NCI-H2029 treated with DMSO at 0.1 percent for 48 hours (cell line): Measurements from ENCODE around the gene GPSM3.
"Not testable (repeated sequence)": the region's sequence is repeated elsewhere in the genome, so short reads cannot be mapped to it uniquely, and the experiment has no call there.

Experiments
- DNase-seq: peaks from one replicate; lab custom pipeline; 2025; lab: John Stamatoyannopoulos, UW

GPSM3 gene, protein sequence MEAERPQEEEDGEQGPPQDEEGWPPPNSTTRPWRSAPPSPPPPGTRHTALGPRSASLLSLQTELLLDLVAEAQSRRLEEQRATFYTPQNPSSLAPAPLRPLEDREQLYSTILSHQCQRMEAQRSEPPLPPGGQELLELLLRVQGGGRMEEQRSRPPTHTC

DNA sequence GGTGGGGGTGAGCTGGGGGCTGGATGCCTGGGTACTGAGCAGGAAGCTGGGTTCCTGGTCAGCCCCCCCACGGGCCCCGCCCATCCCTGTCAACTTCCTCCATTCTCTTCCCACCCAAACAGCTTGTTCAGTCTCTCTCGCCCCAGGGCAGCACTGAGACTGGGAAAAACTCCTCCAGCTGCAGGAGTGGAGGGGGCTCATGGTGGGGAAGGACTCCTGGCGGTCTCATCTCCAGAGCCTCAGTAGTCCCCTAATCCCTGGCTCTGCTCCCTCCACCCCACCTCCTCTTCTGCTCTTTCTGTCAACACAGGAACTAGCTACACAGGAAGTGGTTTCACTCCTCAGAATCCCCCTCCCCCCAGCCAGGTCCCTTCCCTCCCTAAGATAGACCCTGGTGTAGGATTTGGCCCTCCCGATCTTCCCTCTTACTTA, at the start of gene GPSM3:
GPSM3 (minus strand) TSS at position 36 of the 432 bp plus-strand sequence. CDS start 130 bp downstream, outside the sequence.
- DNase-seq, result no peak

DNA sequence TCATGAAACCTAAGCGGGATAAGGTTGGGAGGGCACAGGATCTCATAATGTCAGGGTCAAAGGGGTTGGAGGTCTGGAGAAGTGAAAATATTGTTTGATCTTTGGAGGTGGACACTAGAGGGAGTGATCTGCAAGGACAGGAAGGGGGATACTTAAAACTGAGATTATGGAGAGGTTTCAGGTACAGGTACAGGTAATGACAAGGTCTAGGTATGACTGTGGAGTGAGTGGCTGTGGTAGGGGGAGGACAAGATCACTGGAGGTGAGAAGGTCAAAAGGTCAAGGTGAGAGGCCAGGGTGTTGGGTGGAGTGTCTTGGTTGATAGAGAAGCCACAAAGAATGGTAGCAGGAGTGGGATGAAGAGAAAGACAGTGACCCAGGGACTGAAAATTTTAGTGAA, 48.2 kb upstream of the GPSM3 start:
- DNase-seq, result no peak

DNA sequence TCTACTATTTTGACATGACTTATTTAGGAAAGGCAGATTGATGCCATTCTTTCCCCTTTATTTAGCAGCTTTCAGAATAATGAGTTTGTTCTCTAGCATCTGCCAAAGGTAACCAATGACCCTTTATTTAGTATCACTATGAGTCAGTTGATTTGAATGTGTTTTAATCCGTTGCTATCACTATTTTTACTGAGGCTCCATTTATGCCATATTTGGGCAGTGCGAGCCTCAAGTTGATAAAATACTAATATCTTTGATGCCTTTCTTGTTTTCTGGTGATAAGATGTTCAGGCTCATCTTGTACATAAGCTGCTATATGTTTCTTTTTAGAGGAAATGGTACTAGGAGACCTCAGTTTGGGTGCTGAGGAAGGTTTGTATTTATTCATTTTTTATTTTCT, 47.0 kb upstream of the GPSM3 start:
- DNase-seq, result no peak

DNA sequence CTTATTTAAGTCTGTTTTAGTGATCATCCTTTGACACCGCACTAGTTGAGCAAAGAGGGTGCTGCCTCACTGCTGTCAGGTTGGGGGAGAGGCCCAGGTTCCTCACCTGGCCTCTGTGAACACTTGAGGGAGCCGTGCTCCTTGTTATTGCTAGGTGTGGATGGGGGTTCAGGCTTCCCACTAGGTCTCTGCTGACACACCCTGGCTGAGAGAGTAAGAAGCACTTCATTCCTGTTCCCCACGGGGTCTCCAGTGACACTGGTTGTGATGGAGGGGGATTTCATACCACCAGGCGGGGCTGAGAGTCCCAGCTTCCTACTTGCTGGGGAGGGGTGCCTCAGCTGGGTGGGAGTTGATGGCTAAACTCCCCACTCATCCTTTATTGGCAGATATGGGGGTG, 42.5 kb upstream of the GPSM3 start:
- no peak for DNase-seq

DNA sequence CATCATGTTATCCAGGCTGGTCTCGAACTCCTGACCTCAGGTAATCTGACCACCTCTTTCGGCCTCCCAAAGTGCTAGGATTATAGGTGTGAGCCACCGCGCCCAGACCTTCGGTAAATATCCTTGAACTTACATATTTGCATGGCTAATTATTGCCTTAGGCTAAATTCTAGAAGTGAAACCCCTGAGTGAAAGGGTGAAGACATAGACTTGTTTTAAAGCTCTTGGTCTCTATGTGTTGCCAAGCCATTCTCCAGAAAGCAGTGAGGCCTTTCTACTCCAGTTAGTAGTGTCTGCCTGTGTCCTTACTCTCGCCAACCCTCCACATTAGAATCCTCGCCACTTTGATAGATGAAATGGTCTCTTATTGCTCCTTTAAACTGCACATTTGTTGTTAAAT, 34.0 kb upstream of the GPSM3 start:
- DNase-seq, result no peak

DNA sequence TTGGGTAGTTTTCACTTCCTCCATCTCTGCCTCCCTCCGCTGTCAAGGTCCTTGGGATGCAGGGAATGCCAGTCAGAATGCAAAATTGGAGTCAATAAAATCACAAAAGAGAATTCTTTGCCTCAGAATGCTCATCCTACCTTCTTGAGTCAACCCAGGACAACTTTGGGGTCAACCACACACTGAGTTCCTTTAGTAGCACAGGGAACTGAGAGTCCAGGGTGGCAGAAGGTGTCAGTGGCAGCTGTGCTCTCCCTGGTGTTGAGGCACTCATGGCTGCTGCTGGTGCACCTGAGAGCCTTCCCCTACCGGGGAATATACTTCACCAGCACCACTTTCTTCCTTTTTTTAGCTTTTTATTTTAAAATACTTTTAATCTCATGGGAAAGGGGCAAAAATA, 32.3 kb upstream of the GPSM3 start:
- DNase-seq, result no peak

DNA sequence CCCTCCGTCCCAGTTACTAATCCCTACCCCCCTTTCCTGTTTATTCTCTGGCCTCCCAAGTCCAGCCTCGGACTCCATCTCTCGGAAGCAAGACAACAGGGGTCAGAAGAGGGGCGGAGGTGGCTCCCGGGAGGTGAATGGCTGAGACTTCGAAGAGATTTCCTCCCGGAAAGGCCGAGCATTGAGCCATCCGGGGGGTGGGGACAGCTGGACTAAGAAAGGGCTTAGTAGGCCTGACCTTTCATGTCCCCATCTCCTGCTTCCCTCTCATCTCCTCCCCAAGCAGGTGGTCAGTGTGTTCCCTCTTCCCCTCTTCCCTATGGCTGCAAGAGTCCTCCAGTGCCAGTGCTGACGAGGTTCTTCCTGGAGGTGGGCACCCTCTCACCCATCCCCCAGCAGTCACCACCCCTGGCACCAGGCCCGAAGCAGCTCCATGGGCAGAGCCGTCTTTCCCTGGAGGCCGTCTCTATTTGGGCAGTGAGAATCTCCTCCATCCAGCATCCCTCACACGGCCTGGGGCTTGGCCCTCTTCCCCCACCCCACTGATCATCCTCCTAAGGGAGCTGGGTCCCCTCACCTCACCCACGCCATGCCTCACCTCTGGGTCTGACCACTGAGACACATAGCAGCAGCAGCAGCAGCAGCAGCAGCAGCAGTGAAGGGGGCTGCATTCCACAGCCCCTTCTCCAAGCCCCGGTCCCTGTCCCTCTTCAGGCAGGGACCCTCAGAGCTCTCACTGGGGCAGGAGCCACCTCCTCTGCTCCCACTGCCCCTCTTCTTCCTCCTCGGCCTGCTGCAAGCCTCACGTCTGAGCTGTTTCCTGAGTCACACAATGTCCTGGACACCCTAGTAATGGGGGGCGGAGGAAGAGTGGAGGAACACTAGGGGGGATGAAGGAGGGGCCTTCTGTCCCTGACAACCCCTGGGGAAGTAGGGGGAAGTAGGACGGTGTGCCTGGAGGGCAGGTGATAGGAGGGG, 31.1 kb upstream of the GPSM3 start, which contains the start of gene NOTCH4:
NOTCH4 (minus strand) TSS at position 810 of the 978 bp plus-strand sequence; CDS start at position 671, 139 bp downstream.
- DNase-seq, result no peak

DNA sequence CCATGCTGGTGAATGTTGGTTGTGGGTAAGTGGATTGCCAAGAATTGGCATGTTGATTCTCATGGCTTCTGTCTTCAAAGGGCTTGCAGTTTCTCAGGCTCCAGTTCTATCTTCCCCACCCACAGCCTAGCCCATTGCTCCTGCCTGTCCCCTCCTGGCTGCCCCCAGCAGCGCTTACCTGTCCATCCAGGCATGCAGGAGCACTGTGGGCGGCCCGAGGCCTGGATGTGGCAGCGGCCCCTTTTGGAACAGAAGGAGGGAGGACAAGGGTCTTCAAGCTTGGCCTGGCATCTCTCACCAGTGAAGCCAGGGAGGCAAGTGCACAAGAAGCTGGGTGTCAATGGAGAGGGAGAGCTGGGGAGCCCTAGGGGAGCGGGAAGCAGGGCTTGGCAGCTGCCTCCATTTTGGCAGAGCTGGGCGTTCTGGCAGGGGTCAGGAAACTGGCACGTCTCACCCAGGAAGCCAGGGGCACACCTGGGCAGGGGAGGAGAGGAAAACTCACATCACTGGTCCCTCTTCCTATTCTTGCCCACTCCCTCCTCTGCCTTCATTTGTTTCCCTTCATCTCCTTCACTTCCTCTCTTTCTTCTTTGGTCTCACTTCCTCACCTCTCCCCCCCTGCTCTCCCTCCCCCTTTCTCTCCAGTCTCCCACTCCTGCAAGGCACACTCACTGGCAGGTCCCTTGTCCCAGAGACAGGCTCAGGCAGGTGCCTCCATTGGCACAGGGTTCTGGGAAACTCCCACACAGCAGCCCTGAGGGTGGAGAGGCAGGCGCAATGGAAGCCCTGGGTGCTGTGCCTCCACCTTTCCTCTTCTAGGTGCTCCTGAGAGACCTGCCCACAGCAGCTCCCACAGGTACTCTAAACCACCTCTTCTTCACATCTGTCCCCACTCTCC, 30.1 kb upstream of the GPSM3 start:
- no peak for DNase-seq

DNA sequence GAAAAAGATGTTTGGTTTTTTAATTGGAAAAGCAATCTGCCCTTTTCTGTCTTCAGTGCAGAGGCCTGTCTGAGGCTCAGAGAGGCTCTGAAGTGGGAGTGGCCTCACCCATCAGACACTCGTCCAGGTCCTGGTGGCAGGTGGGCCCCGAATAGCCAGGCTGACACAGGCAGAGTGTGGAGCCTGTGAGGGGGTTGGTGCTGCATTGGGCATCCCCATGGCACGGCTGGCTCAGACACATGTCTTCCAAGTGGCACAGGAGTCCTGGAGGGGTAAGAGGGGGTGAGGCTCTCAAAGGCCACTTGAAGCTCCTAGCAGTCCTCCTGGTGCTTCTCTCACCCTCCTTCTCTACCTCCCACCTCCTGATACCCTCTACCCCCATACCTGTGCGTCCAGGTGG, 27.6 kb upstream of the GPSM3 start:
- no peak for DNase-seq

DNA sequence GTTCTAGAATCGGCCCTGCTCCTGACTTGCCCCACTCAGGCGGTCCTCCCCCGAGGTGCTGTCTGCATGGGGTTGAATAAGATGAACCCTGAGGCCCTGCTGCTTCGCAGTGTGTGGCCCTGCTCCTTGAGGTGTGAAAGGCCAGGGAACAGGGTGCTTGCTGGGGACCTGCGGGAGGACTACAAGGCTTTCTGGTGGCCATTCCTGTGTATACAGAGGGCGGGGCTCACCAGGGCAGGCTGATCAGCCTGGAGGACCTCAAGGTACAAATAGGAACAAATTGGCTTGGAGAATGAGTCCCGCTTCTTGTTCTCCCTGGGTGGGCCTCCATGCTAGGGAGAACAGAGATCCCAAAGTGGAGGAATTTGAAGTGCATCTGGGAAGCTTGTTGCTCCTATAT, 25.7 kb upstream of the GPSM3 start:
- DNase-seq, result no peak

DNA sequence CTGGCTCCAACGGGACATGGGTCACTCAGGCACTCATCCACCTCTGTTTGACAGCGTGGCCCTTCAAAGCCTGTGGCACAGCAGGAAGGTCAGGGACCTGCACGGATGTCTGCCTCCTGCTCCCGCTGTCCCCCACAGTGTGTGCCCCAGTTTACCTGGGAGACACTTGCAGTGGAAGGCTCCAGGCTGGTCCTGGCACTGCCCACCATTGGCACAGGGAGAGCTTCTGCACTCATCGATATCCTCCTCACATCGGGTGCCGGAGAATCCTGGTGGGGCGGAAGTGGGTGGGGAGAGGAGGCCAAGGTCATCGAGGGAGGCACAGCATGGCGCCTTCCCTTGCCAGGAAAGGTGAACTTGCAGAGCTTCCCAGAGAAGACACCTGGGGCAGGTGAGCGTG, 24.6 kb upstream of the GPSM3 start:
- DNase-seq, result no peak

DNA sequence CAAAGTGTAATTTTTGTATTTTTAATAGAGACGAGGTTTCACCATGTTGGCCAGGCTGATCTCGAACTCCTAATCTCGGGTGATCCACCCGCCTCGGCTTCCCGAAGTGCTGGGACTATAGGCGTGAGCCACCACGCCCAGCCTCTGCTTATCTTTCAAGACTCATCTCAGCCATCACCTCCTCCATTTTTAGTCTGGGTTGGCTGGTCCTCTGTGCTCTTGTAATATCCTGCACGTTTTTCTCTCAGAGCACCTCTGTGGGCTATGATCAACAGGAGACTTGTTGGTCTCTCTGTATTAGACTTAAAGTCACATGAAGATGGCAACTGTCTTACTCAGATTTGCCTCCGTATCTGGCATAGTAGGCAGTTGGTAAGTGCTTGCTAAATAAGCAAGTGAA, 23.8 kb upstream of the GPSM3 start:
- no peak for DNase-seq

DNA sequence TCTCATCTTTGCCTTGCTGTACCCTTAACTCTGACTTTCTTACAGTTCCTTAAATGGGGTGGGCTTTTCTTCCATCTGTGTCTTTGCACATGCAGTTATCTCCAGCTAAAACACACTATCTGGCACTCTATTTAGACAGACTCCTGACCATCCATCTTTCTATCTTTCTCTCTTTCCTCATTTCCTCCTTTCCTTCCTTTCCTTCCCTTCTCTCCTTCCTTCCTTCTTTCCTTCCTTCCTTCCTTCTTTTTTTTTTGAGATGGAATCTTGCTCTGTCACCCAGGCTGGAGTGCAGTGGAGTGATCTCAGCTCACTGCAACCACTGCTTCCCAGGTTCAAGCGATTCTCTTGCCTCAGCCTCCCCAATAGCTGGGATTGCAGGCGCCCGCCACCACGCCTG, 23.2 kb upstream of the GPSM3 start:
- DNase-seq, result no peak

DNA sequence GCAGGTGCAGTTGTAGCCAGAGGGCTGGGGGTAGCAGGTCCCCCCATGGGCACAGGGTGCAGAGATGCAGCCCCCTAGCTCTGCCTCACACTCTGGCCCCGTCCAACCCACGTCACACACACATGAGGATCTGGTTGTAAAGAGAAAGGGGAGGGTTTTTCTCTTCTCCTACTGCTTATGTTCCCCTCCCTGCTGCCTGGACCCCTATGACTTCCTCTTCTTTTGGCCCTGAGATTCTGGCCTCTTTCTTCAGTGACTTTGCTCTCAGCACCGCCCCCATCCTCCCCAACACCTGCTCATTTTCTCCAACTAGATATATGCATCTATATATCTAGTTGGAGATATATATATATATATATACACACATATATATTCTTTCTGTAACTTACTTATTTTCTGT, 21.7 kb upstream of the GPSM3 start:
- DNase-seq, result no peak

DNA sequence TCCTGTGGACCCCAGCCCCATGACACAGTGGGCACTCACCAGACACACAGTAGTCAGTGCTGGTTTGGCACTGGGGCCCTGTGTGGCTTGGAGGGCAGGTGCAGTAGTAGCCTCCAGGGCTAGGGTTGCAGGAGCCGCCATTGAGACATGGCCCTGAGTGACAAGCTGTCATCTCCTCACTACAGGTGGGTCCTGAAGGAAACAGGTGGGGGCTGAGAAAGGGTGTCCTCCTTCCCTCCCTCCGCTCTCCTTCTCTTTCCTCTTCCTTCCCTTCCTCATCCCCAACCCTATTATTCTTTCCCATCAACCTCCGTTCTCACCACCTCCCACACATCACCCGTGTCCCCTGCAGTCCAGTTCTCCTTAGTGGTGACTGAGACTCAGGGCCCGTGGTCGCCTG, 21.2 kb upstream of the GPSM3 start:
- DNase-seq, result no peak

DNA sequence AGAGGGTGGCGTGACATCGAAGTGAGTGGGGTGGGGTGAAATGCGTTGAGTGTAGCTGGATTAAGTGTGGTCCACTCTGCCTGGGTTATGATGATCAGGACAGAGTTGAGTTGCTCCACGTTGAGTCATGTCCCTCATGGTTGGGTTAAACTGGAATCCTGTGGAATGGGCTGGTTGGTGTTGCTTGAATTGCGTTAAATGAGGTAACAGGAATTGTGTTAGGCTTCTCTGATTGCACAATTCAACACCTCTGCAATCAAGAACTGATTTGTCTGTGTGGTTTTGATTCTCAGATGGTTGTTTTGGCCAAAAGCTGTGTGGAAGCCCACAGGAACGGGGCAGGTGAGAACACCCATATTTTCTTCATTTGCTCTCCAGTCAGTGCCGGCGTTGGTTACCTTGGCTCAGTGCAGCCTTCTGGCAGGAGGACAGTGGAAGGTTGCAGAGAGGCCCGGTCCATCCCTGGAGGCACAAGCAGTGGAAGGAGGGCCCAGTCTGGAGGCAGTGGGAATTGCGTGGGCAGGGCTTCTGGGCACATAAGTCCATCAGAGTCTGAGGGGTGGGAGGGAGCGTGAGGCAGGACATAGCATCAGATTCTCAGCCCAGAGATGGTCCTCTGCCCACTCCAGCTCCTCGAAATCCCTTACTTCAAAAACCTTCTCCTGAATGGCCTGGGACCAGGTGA, 19.8 kb upstream of the GPSM3 start:
- no peak for DNase-seq

DNA sequence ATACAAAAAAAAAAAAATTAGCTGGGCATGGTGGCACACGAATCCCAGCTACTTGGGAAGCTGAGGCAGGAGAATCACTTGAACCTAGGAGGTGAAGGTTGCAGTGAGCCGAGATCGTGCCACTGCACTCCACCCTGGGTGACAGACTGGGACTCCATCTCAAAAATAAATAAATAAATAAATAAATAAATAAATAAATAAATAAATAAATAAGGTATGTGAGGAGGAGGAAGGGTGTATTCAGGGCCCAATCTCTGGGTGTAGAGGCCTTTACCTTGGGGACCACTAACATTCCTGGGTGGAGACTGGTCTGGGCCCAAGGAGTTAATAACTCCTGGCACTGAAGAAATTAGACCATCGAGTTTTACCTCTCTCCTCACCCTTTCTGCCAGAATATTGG, 19.0 kb upstream of the GPSM3 start:
- not testable (repeated sequence) for DNase-seq

DNA sequence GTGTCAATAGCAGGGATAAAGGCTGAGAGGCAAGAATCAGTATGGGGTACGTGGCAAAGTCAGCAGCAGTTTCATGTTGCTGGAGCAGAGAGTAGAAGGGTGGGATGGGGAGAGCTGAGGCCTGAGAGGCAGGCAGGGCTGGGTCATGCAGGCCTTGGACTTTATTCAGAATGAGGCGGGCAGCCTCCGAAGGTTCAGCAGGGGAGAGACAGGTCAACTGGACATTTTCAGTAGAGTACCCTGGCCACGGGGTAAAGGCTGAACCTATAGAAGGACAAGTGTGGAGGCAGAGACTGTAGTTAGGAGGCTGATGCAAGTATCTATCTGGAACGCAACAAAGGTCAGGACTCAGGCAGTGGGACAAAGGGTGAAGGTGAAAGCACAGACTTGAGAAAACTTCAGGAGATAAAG, 17.8 kb upstream of the GPSM3 start:
- DNase-seq, result no peak

DNA sequence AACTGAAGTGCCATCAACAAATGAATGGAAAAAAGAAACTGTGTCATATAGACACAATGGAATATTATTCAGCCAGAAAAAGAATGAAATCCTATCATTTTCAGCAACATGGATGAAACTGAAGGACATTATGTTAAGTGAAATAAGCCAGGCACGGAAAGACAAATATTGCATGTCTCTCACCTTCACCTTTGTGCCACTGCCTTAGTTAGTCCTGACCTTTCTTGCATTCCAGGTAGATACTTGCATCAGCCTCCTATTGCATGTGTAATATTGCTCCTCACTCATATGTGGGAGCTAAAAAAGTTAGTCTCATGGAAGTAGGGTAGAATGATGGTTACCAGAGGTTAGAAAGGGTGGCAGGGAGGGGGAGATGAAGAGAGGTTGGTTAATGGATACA, 16.6 kb upstream of the GPSM3 start:
- no peak for DNase-seq

DNA sequence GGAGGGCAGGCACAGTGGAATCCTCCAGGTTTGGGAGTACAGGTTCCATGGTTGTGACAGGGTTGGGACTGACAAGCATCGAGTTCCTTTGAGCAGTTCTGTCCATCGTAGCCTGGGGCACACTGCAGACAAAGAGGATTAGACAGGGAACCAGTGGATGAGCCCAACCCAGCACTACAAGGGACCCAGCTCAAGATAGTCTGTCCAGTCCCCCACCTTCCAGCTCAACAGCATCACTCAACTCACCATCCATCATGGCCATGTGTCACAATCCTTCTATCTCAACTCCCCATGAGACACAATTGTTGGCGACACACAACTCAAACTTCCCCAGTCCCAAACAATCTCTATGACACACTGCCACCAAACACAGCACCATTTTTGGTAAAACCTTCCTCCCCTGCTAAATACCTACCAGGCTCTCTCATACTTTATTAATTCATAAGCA, 11.8 kb upstream of the GPSM3 start:
- DNase-seq, result no peak

DNA sequence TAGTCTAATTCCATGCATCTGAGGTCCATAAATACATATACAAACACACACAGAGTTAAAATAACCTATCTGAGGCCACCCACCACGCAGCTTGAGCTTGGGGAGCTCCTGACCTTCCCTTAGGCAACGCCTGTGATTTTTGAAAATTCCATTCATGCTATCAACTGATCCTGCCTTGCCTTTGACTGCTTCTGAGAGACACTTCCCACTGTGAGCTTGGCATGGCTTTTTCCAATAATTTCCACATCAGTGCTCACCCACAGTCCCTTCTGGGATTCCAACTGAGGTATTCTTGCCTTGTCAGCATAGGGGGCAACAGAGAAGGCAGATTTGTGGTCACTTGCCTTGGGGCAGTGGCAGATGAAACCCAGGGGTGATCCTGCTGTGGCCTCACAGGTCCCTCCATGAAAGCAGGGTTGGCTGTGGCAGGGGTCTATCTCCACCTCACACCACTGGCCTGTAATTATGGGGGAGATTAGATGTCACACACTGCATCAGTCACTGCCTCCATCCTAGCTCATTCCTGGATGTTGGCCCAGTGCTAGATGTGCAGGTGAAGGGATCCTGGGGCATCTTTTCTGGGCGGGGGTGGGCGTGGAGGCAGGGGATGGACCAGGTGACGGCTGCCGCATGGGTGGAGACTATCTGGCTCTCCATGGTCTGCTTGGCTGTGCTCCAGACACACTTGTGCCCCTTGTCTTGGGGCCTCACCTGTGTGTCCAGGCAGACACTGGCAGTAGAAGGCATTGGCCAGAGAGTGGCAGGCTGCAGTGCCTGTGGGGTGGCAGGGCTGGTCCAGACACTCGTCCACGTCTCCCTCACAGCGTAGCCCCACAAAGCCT, 11.2 kb upstream of the GPSM3 start:
- no peak for DNase-seq
